Skeletal muscle cell (primary cell): ENCODE measurements around the gene VPS13D.

Experiments used
- DNase-seq: peaks from one replicate; pipeline ENCODE4 v3.0.0-alpha.2; 2010; ENCODE audit warnings: low read depth
- H3K4me3 ChIP-seq: 2 replicates; pipeline ENCODE4 v1.5.1; 2011; ENCODE audit warnings: low read depth, mild to moderate bottlenecking, control low read depth, low read length, moderate library complexity

Gene VPS13D

DNA sequence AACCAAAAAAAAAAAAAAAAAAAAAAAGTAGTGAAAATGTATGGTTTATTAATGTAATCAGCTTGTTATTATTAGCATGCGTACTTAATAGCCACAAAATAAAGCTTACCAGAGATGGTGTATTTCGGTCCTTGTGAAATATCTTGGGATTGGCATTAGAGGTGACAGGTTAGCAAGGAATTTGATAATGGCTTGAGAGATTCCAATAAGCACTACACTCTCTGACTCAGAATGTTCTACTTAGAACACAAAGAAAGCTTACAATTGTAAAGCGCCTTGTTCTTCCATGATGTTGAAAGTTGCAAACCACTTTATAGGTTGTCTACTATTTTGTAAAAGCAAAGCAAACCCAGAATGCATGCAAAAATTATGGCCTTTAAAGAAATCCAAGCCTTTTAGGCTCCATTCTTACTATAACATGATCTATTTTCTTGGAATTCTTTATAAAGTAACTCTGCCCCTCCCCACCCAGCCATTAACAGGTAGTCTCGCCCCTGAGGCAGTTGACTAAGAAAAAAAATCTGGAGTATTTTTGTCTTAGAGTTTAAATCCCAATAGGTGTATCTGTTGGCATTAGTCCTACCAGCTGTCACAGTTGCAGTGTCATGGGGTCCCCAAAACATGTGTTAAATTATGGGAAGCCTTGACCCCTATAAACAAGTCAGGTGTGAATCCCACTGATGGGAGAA, 259.0 kb downstream of the VPS13D start:
- H3K4me3 ChIP-seq, result no peak overlapping the region
- DNase-seq, result no peak

DNA sequence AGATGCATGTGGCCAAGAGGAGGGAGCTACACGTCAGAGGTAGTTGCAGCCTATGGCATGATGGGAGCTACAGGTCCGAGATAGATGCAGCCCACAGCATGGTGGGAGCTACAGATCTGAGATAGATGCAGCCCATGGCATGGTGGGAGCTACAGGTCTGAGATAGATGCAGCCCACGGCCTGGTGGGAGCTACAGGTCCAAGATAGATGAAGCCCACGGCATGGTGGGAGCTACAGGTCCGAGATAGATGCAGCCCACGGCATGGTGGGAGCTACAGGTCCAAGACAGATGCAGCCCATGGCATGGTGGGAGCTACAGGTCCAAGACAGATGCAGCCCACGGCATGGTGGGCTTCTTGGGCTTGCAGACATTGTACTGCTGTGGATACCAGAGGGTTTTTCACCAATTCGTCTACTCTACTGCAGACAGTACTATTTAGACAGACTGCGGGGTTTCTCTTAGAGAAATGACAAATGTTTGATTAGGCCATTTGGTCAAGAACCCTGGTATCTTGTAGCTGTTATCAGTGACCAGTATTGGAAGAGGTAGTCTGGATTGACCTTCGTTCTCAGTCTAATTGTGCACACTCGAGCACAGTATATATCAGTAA, 260.8 kb downstream of the VPS13D start:
- DNase-seq, result no peak
- no peak overlapping the region for H3K4me3 ChIP-seq

DNA sequence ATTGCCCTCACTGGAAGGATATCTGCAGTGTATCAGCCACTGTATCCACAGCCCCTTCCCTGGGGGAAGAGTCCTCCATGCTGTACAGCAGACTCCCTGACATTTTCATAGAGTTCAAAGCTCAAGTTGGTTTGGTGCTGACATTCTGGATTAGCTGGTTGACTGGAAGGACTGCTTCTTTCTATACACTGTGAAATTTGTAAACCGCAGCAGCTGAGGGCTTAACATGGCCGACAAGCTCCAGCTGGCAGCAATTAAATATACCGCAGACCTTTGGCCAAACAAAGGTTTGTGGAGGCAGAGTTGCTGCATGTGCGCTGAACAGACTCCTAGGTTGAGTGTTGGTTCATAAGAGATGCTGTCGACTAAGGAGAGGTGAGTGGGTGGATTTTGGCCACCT, 261.8 kb downstream of the VPS13D start:
- peak; percentile 36 for DNase-seq
- no peak overlapping the region for H3K4me3 ChIP-seq

DNA sequence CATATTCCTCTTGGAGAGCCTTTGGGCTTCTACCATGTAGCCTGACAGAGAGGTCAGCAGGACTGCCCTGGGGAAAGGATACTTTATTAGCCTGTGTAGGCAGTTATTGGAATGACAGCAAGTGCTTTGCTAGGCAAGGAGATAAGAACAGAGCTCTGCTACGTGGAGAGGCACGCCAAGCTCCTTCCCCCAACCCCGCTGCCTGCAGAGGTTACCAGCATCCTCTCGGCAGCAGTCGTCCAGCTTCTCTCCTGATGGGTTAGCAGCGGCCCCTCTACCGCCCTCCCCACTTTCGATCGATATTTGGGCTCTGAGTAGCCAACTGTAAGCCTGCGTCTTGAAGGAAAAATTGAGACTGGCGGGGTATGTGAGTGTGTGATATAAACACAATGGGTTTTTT, 265.9 kb downstream of the VPS13D start:
- DNase-seq, result no peak
- no peak overlapping the region for H3K4me3 ChIP-seq

DNA sequence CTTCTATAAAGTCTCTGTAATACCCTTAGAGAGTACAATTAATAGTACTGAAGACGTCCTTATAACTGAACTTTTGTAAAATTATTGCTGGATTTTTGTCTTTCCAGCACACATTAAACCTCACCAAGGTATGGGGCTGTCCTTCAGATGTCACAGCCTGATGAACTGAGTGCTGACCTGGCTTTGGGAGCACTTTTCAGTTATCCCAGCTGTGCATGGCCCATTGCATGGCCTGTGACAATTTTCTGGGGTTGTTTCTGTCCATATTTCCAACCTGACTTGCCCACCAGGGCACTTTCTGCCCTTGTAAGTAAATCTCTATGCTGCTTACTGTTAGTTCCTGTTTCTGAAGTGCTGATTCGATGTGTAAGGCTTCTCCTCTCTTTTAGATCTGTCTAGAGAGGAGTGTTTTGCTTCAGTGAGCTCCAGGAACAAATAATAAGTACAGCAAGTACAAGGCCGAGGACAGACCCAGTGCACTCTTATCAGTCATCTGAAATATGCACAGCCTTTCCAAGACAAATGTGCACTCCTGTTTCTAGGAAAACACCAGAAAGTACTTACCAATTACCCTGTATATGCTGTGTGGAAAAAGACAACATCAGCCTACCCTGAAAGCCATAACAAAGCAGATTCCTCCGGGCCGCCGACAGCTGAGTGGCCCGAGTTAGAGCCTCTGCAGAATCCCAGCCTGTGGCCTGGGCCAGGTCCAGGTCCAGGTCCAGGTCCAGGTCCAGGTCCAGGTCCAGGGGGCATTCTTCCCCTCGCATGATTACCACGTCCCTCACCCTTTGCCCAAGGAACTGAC, 266.5 kb downstream of the VPS13D start:
- DNase-seq, result no peak

DNA sequence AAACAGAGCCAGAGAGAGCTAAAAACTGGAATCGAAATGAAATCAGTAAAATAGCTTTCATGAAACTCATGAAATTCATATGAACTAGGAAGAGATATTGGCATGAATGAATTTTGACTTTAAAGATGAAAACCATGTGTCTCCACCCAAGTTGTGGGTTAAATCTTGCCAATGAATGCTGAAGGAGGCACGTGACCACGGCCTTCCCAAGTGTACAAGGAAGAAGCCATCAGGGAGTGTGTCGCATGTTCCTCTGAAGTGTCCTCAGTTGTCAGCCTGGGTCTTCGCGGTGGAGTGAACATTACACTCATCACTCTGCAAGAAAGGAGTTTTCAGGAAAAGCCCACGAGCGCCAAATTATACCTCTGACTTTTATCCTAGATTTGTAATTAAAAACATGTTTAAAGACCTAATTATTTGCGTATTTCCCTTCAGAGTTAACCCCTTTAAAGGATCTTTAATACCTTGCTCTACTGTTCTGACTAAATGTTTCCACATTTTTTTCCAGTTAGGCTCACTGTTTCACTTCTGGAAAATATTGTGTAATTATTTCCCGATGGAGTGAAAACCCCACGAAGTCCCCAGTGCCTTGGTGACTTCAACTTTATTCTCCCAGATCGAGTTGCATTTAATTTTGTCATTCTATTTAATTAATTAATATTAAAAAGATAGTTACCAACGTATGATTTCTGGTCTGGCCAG, 269.9 kb downstream of the VPS13D start:
- no peak overlapping the region for H3K4me3 ChIP-seq
- DNase-seq, result no peak

More for the DNA sequence above, 266.5 kb downstream of the VPS13D start:
- H3K4me3 ChIP-seq, result no peak overlapping the region

DNA sequence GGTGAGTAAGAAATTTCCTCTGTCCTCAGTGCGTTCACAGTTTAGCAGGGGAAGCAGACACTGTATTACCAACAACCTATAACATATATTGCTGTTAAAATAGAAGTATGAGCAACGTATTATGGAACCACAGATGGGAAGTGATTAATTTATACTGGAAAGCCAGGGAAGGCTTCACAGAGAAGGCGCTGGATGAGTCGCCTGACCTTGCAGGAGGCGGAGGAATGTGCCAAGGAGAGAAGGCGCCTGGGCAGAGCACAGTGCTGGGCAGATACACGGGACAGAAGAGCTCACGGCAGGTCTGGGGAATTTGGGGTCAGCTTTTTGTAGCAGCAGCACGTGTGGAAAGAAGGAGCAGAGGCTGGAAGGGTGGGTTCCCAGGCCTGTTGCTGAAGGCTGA, 271.8 kb downstream of the VPS13D start:
- DNase-seq, result peak; percentile 40
- no peak overlapping the region for H3K4me3 ChIP-seq

DNA sequence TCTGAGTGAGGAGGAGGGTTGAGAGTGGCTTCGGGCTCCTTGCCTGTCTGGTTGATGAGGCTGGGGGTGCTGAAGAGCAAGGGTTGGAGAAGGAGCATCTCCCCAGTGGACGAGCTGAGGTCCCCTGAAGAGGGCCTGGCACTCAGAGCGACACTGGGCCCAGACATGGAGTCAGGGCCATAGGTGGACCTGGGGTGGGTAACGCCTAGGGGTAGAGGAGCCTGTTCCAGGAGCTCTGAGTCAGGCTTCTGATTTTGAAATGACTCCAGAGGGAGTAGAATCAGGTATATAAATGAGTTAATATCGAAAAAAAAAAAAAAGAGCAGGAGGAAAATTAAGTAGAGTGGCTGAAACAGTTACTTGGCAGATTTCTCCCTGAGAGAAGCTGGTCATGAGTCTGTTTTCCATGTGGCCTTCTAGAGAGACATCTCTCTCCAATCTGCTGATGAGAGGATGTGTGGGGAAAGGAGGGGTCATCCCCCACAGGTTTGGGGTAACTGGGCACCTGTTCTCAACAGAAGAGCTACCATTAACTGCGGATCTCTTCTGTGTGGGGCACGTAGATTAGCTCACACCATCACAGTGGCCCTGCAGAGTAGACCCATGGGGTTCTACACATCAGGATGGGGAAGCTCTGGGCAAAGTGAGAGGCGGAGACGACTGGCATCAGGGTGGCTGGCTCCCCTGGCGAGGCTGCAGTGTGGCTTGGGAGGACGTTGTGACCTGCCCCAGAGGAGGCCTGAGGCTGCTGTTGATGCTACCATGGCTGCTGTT, 272.7 kb downstream of the VPS13D start:
- H3K4me3 ChIP-seq, result no peak overlapping the region
- no peak for DNase-seq

DNA sequence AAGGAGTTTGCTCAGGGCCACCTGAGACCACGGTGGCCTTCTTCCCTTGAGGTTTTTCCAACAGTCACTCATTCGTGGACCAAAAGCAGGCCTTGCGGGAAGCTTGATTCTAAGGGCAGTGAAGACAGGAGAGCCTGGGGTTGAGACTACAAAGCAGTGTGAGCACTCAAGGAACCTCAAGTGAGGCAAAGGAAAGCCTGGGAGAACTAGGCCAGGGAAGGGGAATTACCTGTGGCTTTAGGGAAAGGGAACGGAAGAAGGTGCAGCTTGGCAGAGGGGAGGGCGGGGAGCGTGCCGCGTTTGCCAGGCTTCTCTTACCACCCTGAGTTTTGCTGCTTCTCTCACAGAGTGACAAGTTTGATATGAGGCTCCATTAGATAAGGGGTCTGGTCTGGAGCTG, 273.9 kb downstream of the VPS13D start:
- DNase-seq, result no peak
- H3K4me3 ChIP-seq, result no peak overlapping the region

DNA sequence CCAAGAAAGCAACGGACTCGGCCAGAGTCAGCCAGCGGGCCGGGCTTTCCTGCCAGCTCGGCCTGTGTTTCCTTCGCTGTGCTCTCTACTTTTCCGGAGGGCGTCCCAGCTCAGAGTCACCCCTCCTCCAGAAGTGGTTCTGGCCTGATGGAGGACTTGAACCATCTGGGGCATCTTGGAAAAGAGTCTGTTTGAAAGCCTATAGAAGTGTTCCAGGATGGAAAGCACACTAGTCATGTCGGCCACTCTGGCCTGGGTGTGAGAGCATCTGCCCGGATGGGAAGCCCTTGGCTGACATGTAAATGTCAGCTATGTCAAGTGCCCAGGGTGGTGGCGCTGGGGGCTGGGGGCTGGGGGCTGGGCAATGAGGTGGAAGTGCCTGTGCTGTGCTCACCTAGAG, 274.8 kb downstream of the VPS13D start:
- no peak overlapping the region for H3K4me3 ChIP-seq
- no peak for DNase-seq

DNA sequence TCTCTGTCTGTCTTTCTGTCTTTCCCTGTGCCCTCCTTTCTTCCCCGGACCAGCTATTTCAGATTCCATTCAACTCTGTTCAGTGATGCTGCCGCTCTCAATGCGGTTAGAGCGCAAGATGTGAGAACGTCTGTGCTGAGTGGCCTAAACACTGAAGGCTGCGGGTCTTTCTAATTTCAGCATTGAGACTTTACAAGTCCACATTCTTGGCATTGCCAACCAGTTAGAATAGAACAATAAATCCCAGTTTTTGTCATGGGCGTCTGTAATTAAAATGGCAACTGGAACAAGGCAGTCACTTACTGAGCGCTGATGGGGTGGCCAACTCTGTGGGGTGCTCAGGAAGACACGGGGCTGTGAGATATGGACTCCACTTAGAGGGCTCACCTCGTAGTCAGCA, 275.4 kb downstream of the VPS13D start:
- no peak for DNase-seq
- H3K4me3 ChIP-seq, result no peak overlapping the region

DNA sequence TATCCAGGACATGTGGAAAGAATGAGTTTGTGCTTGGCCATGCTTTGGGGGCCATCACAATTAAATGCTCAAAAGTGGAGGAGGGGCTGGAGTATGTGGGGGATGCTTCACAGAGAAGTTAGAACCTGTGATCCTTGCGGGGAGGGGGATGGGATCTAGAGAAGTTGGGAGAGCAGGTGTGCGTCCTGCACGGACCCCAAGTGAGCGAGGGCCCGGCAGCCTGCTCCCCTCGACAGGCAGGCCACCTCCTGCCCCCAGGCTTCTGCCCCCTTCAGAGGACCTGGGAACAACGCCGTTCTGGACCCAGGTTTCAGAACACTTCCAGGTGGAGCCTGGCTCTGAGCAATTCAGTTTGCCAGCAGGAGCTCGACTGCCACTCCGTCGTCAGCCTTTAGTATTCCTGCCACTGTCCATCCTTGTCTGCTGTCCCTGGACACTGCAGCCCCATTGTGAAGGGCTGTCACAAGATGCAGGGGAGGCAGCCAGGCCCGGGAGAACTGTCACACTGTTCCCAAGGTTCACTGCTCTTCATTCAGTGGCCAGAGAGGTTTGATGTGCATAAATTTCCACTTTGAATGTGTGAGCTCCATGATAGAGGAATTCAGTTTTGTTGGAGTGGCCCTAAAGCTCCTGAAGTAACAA, 275.9 kb downstream of the VPS13D start:
- no peak overlapping the region for H3K4me3 ChIP-seq
- no peak for DNase-seq

DNA sequence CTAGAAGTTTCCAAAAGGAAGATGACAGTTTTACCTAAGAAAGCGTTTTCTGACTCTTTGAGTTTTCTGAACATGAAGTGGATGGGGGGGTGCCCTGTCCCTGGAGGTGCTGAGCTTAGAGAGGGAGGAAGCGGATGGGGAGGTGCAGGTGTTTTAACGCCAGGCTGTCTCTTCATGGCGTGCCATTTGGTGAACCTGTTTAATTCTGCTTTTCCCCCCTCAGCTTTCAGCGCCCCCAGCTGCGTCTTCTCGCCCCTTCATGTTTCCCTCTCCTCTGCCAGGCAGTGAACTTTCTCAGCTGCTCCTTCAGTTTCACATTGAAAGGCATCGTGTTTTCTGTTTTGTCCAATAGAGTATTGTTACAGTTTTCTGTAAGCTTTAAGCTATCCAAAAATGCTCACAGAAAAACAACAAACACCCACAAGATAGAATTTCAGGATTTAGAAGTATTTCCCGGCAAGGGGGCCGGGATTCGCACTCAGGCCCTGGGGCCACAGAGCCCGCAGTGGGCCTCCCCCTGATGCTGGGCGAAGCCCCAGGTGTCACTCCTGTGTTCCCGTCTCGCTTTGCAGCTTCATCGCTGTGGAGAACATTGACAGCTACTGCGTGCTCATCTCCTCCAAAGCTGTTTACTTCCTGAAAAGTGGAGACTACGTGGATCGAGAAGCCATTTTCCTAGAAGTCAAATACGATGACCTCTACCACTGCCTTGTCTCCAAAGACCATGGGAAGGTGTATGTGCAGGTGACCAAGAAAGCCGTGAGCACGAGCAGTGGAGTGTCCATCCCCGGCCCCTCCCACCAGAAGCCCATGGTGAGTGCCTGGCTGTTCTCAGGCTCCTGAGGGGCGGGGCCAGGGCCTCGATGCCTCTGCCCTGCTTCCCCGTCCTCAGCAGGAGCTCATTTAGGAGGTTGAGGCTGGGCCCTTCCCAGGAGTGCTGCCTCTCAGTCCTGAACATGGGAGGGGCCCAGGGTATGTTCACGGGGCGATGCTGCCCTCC, 276.8 kb downstream of the VPS13D start:
- no peak overlapping the region for H3K4me3 ChIP-seq
- DNase-seq, result no peak

DNA sequence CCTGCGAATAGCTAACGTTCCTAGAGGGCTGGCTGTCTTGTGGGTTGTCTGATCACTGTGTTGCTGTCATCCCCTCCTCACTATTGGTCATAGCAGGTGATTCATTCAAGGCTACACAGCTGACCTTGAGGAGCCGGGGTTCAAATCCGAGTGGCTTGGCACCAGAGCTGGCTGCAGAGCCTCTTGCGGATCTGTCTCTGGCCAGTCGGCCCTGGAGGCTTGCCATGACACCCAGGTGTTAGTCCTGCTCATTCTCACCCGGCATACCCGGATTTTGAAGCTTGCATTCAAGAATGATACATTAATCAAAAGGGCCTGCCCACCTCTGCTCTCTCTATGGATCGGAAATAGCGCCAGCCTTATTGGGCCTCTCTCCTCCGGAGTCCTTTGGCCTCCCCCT, 277.8 kb downstream of the VPS13D start:
- no peak for DNase-seq
- H3K4me3 ChIP-seq, result no peak overlapping the region

DNA sequence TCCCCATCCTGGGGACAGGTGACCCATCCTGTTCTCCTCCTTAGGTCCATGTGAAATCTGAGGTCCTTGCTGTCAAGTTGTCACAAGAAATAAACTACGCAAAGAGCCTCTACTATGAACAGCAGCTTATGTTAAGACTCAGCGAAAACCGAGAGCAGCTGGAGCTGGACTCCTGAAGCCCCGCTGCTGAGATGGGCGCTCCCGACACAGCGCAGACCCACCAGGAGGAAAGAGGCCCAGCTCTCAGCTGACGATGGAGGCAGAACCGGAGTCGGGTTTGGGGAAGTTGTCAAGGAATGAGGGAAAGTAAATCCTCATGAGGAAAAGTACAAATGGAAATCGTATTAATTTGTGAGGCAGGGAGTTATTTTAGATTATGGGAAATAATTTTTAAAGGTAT, 279.0 kb downstream of the VPS13D start:
- no peak overlapping the region for H3K4me3 ChIP-seq
- DNase-seq, result no peak

DNA sequence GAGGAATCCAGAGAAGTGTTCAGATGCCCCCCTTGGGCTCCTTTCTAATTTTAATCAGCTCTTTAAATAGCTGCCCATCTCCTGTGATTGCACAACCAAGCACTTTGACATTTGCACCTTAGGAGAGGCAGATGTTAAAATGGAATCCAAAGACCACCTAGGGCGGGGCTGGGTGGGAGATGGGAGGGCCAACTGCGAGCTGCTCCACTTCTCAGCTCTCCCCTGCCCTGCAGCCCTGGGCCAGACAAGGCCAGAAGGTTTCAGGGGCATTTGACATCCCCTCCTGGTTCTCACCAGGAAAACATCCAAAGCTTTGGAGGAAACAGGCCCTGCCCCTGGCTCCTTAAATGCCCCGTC, 281.3 kb downstream of the VPS13D start:
- no peak for DNase-seq
- H3K4me3 ChIP-seq, result no peak overlapping the region

DNA sequence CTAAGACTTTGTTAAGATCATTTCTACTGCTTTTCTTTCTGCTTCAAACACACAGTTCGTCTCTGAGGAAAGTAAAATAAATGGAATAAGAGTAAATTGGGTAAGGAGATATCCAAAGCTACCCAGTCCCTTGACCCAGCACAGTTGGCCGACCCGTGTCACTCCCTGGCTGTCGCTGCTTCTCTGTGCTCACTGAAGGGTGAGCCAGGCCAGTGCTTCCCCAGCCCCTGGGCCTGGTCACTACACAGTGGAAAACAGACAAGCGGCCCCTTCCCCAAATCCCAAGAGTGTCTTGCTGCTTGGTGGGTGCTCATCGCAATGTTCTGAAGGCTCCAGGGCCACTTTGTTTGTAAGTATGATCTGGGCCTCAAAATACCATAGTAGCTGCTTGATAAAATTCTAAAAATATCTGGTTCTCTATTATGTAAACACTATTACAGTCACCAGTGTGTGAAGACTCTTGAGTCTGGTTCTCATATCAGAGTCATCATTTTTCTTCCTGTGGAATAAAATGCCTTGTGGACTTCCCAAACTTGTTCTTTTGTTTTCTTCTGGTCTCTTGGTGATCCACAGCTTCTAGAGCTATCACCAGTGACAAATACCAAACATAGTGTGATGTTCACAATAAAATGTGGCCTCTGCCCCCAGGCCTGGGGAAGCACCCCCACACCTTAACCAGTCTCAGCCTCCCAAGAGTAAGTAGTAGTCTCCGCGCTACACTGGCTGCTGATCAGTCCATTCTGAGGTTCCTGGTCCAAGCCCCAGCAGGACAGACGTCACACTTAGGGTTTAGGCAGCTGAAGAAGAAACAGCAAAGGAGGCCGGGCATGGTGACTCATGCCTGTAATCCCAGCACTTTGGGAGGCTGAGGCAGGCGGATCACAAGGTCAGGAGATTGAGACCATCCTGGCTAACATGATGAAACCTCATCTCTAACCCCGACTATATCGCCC, 282.0 kb downstream of the VPS13D start:
- DNase-seq, result no peak
- no peak overlapping the region for H3K4me3 ChIP-seq
